HEK293 (cell line): ENCODE data around the gene ANO1.

Experiments used
- FEZF1 ChIP-seq: fragments of 450-650 bp; formaldehyde crosslinking; IDR thresholded peaks from 2 replicates; pipeline ENCODE4 v1.5.1; 2016; ENCODE audit warnings: missing biosample characterization, missing genetic modification characterization
- HIC1 ChIP-seq: fragments of 450-650 bp; formaldehyde crosslinking; IDR thresholded peaks from 2 replicates; pipeline ENCODE4 v1.5.1; 2016; ENCODE audit warnings: missing biosample characterization, missing genetic modification characterization
- IKZF3 ChIP-seq: fragments of 450-650 bp; IDR thresholded peaks from 2 replicates; pipeline ENCODE4 v1.5.0; 2018; ENCODE audit warnings: missing biosample characterization, mild to moderate bottlenecking, missing genetic modification characterization, moderate library complexity
- KLF1 ChIP-seq: fragments of 450-650 bp; formaldehyde crosslinking; IDR thresholded peaks from 2 replicates; pipeline ENCODE4 v1.5.1; 2016; ENCODE audit warnings: missing biosample characterization, missing genetic modification characterization
- KLF17 ChIP-seq: fragments of 450-650 bp; formaldehyde crosslinking; IDR thresholded peaks from 2 replicates; pipeline ENCODE4 v1.5.1; 2016; ENCODE audit warnings: missing biosample characterization, missing genetic modification characterization
- OSR2 ChIP-seq: fragments of 450-650 bp; formaldehyde crosslinking; IDR thresholded peaks from 2 replicates; pipeline ENCODE4 v1.5.1; 2016; ENCODE audit warnings: missing biosample characterization, missing genetic modification characterization
- SP2 ChIP-seq: fragments of 450-650 bp; formaldehyde crosslinking; IDR thresholded peaks from 2 replicates; pipeline ENCODE4 v1.5.1; 2016; ENCODE audit warnings: missing biosample characterization, missing genetic modification characterization
- SP7 ChIP-seq: fragments of 450-650 bp; formaldehyde crosslinking; IDR thresholded peaks from 2 replicates; pipeline ENCODE4 v1.5.1; 2016; ENCODE audit warnings: missing biosample characterization, missing genetic modification characterization
- YY2 ChIP-seq: fragments of 450-650 bp; formaldehyde crosslinking; IDR thresholded peaks from 2 replicates; pipeline ENCODE4 v1.5.1; 2016; ENCODE audit warnings: missing biosample characterization, missing genetic modification characterization
- ZBTB17 ChIP-seq: fragments of 450-650 bp; formaldehyde crosslinking; IDR thresholded peaks from 2 replicates; pipeline ENCODE4 v1.5.1; 2016; ENCODE audit warnings: missing biosample characterization, missing genetic modification characterization
- ZIC2 ChIP-seq: fragments of 450-650 bp; formaldehyde crosslinking; IDR thresholded peaks from 2 replicates; pipeline ENCODE4 v1.5.1; 2016; ENCODE audit warnings: missing biosample characterization, missing genetic modification characterization
- ZNF132 ChIP-seq: fragments of 450-650 bp; formaldehyde crosslinking; IDR thresholded peaks from 2 replicates; pipeline ENCODE4 v1.5.1; 2017; ENCODE audit warnings: missing biosample characterization, missing genetic modification characterization, borderline replicate concordance
- ZNF624 ChIP-seq: fragments of 450-650 bp; formaldehyde crosslinking; IDR thresholded peaks from 2 replicates; pipeline ENCODE4 v1.5.1; 2017; ENCODE audit warnings: missing biosample characterization, missing genetic modification characterization
- ZNF629 ChIP-seq: fragments of 450-650 bp; formaldehyde crosslinking; IDR thresholded peaks from 2 replicates; pipeline ENCODE4 v1.5.1; 2017; ENCODE audit warnings: missing biosample characterization, missing genetic modification characterization
- ZNF791 ChIP-seq: fragments of 450-650 bp; formaldehyde crosslinking; IDR thresholded peaks from 2 replicates; pipeline ENCODE4 v1.5.1; 2016; ENCODE audit warnings: missing biosample characterization, missing genetic modification characterization
- ZXDB ChIP-seq: fragments of 450-650 bp; formaldehyde crosslinking; IDR thresholded peaks from 2 replicates; pipeline ENCODE4 v1.5.1; 2016; ENCODE audit warnings: missing biosample characterization, missing genetic modification characterization
- TF ChIP-seq, protein P1 (sequence below): fragments of 450-650 bp; formaldehyde crosslinking; IDR thresholded peaks from 2 replicates; pipeline ENCODE4 v1.5.1; 2016; ENCODE audit warnings: missing biosample characterization, missing genetic modification characterization
- TF ChIP-seq, protein P2 (sequence below): fragments of 450-650 bp; formaldehyde crosslinking; IDR thresholded peaks from 2 replicates; pipeline ENCODE4 v1.5.1; 2017; ENCODE audit warnings: missing biosample characterization, missing genetic modification characterization
- TF ChIP-seq, protein P3 (sequence below): fragments of 450-650 bp; formaldehyde crosslinking; IDR thresholded peaks from 2 replicates; pipeline ENCODE4 v1.5.1; 2016; ENCODE audit warnings: missing biosample characterization, missing genetic modification characterization
- TF ChIP-seq, protein P4 (sequence below): fragments of 450-650 bp; formaldehyde crosslinking; IDR thresholded peaks from 2 replicates; pipeline ENCODE4; 2016; ENCODE audit warnings: missing biosample characterization, missing genetic modification characterization
- TF ChIP-seq, protein P5 (sequence below): fragments of 450-650 bp; formaldehyde crosslinking; IDR thresholded peaks from 2 replicates; pipeline ENCODE4 v1.5.1; 2016; ENCODE audit warnings: missing biosample characterization, missing genetic modification characterization

The ANO1 gene

DNA sequence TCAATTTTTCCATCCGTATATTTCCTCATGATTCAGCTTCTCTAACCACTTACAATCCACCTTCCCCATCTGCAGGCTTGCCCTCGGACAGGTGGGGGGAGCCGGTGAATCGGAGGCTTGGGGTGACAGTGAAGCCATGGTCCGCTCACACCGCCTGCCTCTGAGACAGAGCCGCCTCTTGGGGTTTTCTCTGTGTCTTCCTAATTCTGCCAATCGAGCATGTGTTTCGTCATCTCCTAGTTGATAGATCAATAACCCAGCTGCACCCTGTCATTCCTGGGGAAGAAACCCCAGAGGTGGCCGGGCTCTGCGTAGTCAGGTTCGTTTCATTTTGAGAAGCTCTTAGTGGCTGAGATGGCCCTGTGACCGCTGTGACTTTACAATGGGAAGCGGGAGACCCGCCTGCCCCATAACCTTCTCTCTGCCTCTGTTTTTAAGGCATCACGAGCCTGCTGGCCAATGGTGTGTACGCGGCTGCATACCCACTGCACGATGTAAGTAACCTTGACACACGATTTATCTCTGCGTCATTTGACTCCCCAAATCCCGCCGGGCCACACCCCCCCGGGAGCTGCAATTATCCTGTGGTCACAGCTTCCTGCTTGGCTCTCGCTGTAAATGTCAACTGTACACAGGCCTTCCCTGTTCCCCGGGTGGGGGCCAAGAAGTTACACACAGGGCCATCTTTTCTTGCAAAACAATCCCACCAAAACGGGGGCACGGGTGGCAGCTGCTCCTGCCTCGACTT lies 33.3 kb downstream of the ANO1 start (continued):
- TF ChIP-seq, protein P1, sequence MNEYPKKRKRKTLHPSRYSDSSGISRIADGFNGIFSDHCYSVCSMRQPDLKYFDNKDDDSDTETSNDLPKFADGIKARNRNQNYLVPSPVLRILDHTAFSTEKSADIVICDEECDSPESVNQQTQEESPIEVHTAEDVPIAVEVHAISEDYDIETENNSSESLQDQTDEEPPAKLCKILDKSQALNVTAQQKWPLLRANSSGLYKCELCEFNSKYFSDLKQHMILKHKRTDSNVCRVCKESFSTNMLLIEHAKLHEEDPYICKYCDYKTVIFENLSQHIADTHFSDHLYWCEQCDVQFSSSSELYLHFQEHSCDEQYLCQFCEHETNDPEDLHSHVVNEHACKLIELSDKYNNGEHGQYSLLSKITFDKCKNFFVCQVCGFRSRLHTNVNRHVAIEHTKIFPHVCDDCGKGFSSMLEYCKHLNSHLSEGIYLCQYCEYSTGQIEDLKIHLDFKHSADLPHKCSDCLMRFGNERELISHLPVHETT (tag by site-specific recombination): 0 out of 2 replicates have a peak, but pooled peaks have one; percentile 25
- TF ChIP-seq ZNF629 (tag by site-specific recombination) (peak; percentile 90), SP7 (tag by site-specific recombination) (peak; percentile 65), HIC1 (tag by site-specific recombination) (peak; percentile 24; the same call in 1 of the 2 replicates), ZNF132 (no peak), IKZF3 (tag by site-specific recombination) (no peak), ZXDB (no peak), KLF1 (peak; percentile 43; the same call in 1 of the 2 replicates), ZNF624 (no peak), OSR2 (tag by site-specific recombination) (peak; percentile 78), YY2 (tag by site-specific recombination) (no peak), SP2 (tag by site-specific recombination) (peak; percentile 71), ZBTB17 (tag by site-specific recombination) (no peak), FEZF1 (tag by site-specific recombination) (peak; percentile 50), KLF17 (tag by site-specific recombination) (0 out of 2 replicates have a peak, but pooled peaks have one; percentile 28), ZNF791 (no peak), ZIC2 (tag by site-specific recombination) (peak; percentile 90)
- TF ChIP-seq, protein P2, sequence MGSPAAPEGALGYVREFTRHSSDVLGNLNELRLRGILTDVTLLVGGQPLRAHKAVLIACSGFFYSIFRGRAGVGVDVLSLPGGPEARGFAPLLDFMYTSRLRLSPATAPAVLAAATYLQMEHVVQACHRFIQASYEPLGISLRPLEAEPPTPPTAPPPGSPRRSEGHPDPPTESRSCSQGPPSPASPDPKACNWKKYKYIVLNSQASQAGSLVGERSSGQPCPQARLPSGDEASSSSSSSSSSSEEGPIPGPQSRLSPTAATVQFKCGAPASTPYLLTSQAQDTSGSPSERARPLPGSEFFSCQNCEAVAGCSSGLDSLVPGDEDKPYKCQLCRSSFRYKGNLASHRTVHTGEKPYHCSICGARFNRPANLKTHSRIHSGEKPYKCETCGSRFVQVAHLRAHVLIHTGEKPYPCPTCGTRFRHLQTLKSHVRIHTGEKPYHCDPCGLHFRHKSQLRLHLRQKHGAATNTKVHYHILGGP (tag by site-specific recombination): no peak
- TF ChIP-seq, protein P3, sequence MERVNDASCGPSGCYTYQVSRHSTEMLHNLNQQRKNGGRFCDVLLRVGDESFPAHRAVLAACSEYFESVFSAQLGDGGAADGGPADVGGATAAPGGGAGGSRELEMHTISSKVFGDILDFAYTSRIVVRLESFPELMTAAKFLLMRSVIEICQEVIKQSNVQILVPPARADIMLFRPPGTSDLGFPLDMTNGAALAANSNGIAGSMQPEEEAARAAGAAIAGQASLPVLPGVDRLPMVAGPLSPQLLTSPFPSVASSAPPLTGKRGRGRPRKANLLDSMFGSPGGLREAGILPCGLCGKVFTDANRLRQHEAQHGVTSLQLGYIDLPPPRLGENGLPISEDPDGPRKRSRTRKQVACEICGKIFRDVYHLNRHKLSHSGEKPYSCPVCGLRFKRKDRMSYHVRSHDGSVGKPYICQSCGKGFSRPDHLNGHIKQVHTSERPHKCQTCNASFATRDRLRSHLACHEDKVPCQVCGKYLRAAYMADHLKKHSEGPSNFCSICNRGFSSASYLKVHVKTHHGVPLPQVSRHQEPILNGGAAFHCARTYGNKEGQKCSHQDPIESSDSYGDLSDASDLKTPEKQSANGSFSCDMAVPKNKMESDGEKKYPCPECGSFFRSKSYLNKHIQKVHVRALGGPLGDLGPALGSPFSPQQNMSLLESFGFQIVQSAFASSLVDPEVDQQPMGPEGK (tag by site-specific recombination): peak; percentile 71
- TF ChIP-seq, protein P4, sequence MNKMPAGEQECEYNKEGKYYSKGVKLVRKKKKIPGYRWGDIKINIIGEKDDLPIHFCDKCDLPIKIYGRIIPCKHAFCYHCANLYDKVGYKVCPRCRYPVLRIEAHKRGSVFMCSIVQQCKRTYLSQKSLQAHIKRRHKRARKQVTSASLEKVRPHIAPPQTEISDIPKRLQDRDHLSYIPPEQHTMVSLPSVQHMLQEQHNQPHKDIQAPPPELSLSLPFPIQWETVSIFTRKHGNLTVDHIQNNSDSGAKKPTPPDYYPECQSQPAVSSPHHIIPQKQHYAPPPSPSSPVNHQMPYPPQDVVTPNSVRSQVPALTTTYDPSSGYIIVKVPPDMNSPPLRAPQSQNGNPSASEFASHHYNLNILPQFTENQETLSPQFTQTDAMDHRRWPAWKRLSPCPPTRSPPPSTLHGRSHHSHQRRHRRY (tag by site-specific recombination): no peak
- TF ChIP-seq, protein P5, sequence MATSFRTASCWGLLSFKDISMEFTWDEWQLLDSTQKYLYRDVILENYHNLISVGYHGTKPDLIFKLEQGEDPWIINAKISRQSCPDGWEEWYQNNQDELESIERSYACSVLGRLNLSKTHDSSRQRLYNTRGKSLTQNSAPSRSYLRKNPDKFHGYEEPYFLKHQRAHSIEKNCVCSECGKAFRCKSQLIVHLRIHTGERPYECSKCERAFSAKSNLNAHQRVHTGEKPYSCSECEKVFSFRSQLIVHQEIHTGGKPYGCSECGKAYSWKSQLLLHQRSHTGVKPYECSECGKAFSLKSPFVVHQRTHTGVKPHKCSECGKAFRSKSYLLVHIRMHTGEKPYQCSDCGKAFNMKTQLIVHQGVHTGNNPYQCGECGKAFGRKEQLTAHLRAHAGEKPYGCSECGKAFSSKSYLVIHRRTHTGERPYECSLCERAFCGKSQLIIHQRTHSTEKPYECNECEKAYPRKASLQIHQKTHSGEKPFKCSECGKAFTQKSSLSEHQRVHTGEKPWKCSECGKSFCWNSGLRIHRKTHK: no peak
